Panc1 (cell line): ENCODE data around the gene SOS2. TPM values are rescaled to one million over a fixed set of nuclear protein-coding genes. Genes with fewer than 3 reads are reported as not detected.

Source experiments
- ATAC-seq: fragments of 200-7000 bp; cut with Tn5 transposase; 2 replicates; pipeline ENCODE4 v1.9.1; 2020; ENCODE audit warnings: mild to moderate bottlenecking, moderate library complexity
- BruUV-seq: library from RNA; stranded (reverse); fragments of 400-500 nt; replicated peaks from 2 replicates; lab custom pipeline; 2021; lab: Mats Ljungman, UMichigan
- CTCF ChIA-PET: fragments of 300-600 bp; sonication (Branson Sonifier 250); formaldehyde crosslinking; loops from one replicate; lab custom pipeline; 2022; ENCODE audit warnings: antibody characterized with exemption; lab: Charles Lee
- POLR2A ChIA-PET: fragments of 300-600 bp; sonication (Branson Sonifier 250); formaldehyde crosslinking; loops from one replicate; lab custom pipeline; 2022; ENCODE audit warnings: antibody characterized with exemption; lab: Charles Lee
- DNase-seq: peaks from one replicate; pipeline ENCODE4 v3.0.0-alpha.2; 2010; ENCODE audit warnings: low read depth, low spot score
- H3K27ac ChIP-seq: 2 replicates; pipeline ENCODE4 v1.5.1; 2011; ENCODE audit warnings: mild to moderate bottlenecking, low read length, inconsistent platforms
- H3K27me3 ChIP-seq: fragments of 200-500 bp; sonication (Bioruptor generic); 2 replicates; pipeline ENCODE4 v1.6.0; 2014; ENCODE audit warnings: low read length, inconsistent platforms; ENCODE audit not compliant: control insufficient read depth, insufficient read depth
- H3K36me3 ChIP-seq: fragments of 200-500 bp; sonication (Bioruptor generic); 2 replicates; pipeline ENCODE4 v1.5.1; 2014; ENCODE audit warnings: inconsistent platforms, mild to moderate bottlenecking, low read length, moderate library complexity; ENCODE audit not compliant: control insufficient read depth, insufficient read depth
- H3K4me1 ChIP-seq: 2 replicates; pipeline ENCODE4 v1.5.1; 2011; ENCODE audit warnings: inconsistent platforms, mild to moderate bottlenecking, low read length, moderate library complexity; ENCODE audit not compliant: control insufficient read depth, insufficient read depth
- H3K4me3 ChIP-seq, 2 experiments: 2 replicates each; pipeline ENCODE4 v1.5.1; 2011 to 2012; ENCODE audit warnings: low read depth in 2 of 2, low read length in 2 of 2, mild to moderate bottlenecking in 2 of 2, inconsistent platforms in 1 of 2, moderate library complexity in 1 of 2
- H3K9me3 ChIP-seq: fragments of 200-500 bp; sonication (Bioruptor generic); 2 replicates; pipeline ENCODE4 v1.5.1; 2014; ENCODE audit warnings: low read depth, mild to moderate bottlenecking, inconsistent platforms, low read length, moderate library complexity; ENCODE audit not compliant: control insufficient read depth, insufficient read depth
- POLR2AphosphoS5 ChIP-seq: IDR thresholded peaks from 2 replicates; pipeline ENCODE4 v1.6.1; 2012; ENCODE audit warnings: mild to moderate bottlenecking, low read depth, low read length, moderate library complexity
- REST ChIP-seq, 2 experiments: IDR thresholded peaks; 2 replicates each; pipeline ENCODE4 v1.6.1; 2011 to 2012; ENCODE audit warnings: low read depth in 2 of 2, control low read depth in 1 of 2, low read length in 1 of 2, mild to moderate bottlenecking in 1 of 2, moderate library complexity in 1 of 2; ENCODE audit not compliant: insufficient read depth in 1 of 2
- SIN3A ChIP-seq: IDR thresholded peaks from 2 replicates; pipeline ENCODE4 v1.6.1; 2012; ENCODE audit warnings: low read depth, mild to moderate bottlenecking, low read length, moderate library complexity, borderline replicate concordance; ENCODE audit not compliant: insufficient read depth
- TCF7L2 ChIP-seq: IDR thresholded peaks from 2 replicates; pipeline ENCODE4 v1.6.1; 2011; ENCODE audit warnings: mild to moderate bottlenecking, low read depth, low read length, inconsistent platforms
- in situ Hi-C: cut with HindIII; loops from 2 replicates; pipeline ENCODE4 v1.10.0; 2016; ENCODE audit warnings: low sequenced_read_pairs, low pct_unique_long_range_greater_than_20kb
- intact Hi-C: fragments of 100-400 bp; cut with micrococcal nuclease; formaldehyde crosslinking; loops from one replicate; pipeline ENCODE4 v1.10.0; 2022; ENCODE audit not compliant: unreplicated experiment
- total RNA-seq: library from RNA; stranded (reverse); gene quantifications from one replicate; pipeline ENCODE4 v1.2.1, GENCODE V29; 2021; ENCODE audit not compliant: unreplicated experiment
- TF ChIP-seq, protein P1 (sequence below): fragments of 450-650 bp; IDR thresholded peaks from 2 replicates; pipeline ENCODE4 v1.5.1; 2017; ENCODE audit warnings: mild to moderate bottlenecking

Gene SOS2
- total RNA-seq, 1 experiment from 2014 or later, result 21.2 TPM

DNA sequence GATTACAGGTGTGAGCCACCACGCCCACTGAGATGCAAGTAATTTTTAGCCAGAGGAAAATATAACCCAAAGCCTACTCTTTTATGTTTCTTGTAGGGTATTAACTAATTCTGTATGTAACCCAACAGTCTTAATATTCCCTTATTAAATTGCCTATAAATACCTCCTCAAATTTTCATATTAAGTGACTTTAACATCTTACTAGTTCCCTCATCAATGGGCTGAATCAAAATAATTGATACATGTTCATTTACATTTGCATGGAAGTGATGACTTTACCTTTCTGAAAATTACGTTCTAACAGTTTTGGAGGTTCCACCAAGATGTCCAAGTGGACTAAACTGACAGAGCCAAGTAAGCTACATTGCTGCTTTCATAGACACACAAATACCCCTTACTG is 3.1 kb downstream of the SOS2 start:
- TF ChIP-seq POLR2AphosphoS5, result no peak
- no peak for TF ChIP-seq REST (IDR thresholded peaks at IDR 0.05; ENCODE audit: insufficient read depth in 1 of 2, low read depth in 2 of 2, low read length in 1 of 2)
- in situ Hi-C loops, result no loop called here
- no TSS peak for BruUV-seq

DNA sequence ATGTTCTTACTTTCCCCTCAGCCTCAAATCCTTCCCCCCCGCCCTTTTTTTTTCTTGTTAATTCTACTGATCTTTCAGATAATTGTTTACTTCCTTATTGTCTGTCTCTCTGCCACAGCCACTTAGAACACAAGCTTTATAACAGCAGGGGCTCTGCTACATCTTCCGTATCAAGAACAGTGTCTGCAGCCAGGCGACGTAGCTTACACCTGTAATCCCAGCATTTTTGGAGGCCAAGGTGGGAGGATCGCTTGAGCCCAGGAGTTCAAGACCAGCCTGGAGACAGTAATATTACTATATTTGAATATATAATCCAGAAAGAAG is 5.4 kb downstream of the SOS2 start:
- TF ChIP-seq POLR2AphosphoS5, result no peak
- no peak for TF ChIP-seq SIN3A
- no peak for TF ChIP-seq TCF7L2
- TF ChIP-seq, protein P1, sequence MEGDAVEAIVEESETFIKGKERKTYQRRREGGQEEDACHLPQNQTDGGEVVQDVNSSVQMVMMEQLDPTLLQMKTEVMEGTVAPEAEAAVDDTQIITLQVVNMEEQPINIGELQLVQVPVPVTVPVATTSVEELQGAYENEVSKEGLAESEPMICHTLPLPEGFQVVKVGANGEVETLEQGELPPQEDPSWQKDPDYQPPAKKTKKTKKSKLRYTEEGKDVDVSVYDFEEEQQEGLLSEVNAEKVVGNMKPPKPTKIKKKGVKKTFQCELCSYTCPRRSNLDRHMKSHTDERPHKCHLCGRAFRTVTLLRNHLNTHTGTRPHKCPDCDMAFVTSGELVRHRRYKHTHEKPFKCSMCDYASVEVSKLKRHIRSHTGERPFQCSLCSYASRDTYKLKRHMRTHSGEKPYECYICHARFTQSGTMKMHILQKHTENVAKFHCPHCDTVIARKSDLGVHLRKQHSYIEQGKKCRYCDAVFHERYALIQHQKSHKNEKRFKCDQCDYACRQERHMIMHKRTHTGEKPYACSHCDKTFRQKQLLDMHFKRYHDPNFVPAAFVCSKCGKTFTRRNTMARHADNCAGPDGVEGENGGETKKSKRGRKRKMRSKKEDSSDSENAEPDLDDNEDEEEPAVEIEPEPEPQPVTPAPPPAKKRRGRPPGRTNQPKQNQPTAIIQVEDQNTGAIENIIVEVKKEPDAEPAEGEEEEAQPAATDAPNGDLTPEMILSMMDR, result no peak
- ChIA-PET POLR2A (interaction anchor here (0.6 kb wide), 1 partner anchor 9 kb away, joined by 15 read pairs; no protein-coding TSS in a partner anchor), CTCF (interaction anchor here (0.7 kb wide), 1 partner anchor 23 kb away, joined by 3 read pairs; no protein-coding TSS in a partner anchor)
- H3K9me3 ChIP-seq, result no peaks in the 10 kb centered on the region
- H3K27ac ChIP-seq, result no peak overlapping the region; the same call in 1 of the 2 replicates
- in situ Hi-C loops, result no loop called here
- peaks cover 22% of the 10 kb centered on the region for H3K4me1 ChIP-seq
- no peaks in the 10 kb centered on the region for H3K27me3 ChIP-seq
- BruUV-seq, result no TSS peak
- ATAC-seq (no peak), DNase-seq (no peak)
- H3K36me3 ChIP-seq, result no peaks in the 10 kb centered on the region; the same call in 1 of the 2 replicates
- intact Hi-C loops, result no loop called here
- H3K4me3 ChIP-seq, result no peak overlapping the region

More for the DNA sequence above, 3.1 kb downstream of the SOS2 start:
- H3K27ac ChIP-seq, result no peak overlapping the region
- H3K4me3 ChIP-seq, result no peak overlapping the region
- DNase-seq (no peak), ATAC-seq (no peak)
- ChIA-PET POLR2A (no interaction called here), CTCF (no interaction called here)
- H3K36me3 ChIP-seq, result no peaks in the 10 kb centered on the region; the same call in 1 of the 2 replicates
- H3K4me1 ChIP-seq, result peaks cover 23% of the 10 kb centered on the region
- no peaks in the 10 kb centered on the region for H3K27me3 ChIP-seq
- no peaks in the 10 kb centered on the region for H3K9me3 ChIP-seq
- intact Hi-C loops, result no loop called here
